ENCODE results near the gene MAP1A. TPM values are rescaled to one million over a fixed set of nuclear protein-coding genes. Genes with fewer than 3 reads are reported as not detected.
"Not testable (repeated sequence)": the region's sequence is repeated elsewhere in the genome, so short reads cannot be mapped to it uniquely, and the experiment has no call there.

The MAP1A gene
- polyA plus RNA-seq, 6 donors from 2014 or later: 0.03 to 0.29 (median 0.05) TPM; not detected in 3

DNA sequence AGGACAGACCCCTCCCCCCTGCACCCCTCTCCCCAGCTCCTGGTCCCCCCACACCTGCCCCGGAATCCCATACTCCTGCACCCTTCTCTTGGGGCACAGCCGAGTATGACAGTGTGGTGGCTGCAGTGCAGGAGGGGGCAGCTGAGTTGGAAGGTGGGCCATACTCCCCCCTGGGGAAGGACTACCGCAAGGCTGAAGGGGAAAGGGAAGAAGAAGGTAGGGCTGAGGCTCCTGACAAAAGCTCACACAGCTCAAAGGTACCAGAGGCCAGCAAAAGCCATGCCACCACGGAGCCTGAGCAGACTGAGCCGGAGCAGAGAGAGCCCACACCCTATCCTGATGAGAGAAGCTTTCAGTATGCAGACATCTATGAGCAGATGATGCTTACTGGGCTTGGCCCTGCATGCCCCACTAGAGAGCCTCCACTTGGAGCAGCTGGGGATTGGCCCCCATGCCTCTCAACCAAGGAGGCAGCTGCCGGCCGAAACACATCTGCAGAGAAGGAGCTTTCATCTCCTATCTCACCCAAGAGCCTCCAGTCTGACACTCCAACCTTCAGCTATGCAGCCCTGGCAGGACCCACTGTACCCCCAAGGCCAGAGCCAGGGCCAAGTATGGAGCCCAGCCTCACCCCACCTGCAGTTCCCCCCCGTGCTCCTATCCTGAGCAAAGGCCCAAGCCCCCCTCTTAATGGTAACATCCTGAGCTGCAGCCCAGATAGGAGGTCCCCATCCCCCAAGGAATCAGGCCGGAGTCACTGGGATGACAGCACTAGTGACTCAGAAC is 9.8 kb downstream of the MAP1A start:
- ATAC-seq (ENCODE audit: low read depth in 2 of 2) (no peak), DNase-seq (no peak)
- no peak overlapping the region for H3K4me3 Mint-ChIP-seq
- H3K27ac Mint-ChIP-seq: no peak overlapping the region
- peaks cover 0 to 3% (median 3%) of the 10 kb centered on the region in 3 donors for H3K4me1 Mint-ChIP-seq
- peaks cover 0 to 6% (median 0%) of the 10 kb centered on the region in 3 donors for H3K27me3 Mint-ChIP-seq
- no peaks in the 10 kb centered on the region for H3K9me3 Mint-ChIP-seq
- H3K36me3 Mint-ChIP-seq: no peaks in the 10 kb centered on the region

- peaks cover 0 to 3% (median 3%) of the 10 kb centered on the region in 3 donors for H3K4me1 Mint-ChIP-seq
- no peak for DNase-seq
- H3K27ac Mint-ChIP-seq: peak overlapping the region in 1 of 6 donors; percentile 68
- H3K4me3 Mint-ChIP-seq: no peak overlapping the region
- H3K27me3 Mint-ChIP-seq: peaks cover 0 to 3% (median 0%) of the 10 kb centered on the region in 3 donors
- no peak for ATAC-seq (ENCODE audit: low read depth in 2 of 2)
- H3K36me3 Mint-ChIP-seq: no peaks in the 10 kb centered on the region
- no peaks in the 10 kb centered on the region for H3K9me3 Mint-ChIP-seq
Observed at GRCh38 chr15:43527802-43528541, 10.6 kb downstream of the MAP1A start.

DNA sequence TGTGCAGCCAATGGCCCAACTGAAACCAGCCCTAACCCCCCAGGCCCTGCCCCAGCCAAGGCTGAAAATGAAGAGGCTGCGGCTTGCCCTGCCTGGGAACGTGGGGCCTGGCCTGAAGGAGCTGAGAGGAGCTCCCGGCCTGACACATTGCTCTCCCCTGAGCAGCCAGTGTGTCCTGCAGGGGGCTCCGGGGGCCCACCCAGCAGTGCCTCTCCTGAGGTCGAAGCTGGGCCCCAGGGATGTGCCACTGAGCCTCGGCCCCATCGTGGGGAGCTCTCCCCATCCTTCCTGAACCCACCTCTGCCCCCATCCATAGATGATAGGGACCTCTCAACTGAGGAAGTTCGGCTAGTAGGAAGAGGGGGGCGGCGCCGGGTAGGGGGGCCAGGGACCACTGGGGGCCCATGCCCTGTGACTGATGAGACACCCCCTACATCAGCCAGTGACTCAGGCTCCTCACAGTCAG is 11.2 kb downstream of the MAP1A start:
- Mint-ChIP-seq H3K9me3 (no peaks in the 10 kb centered on the region), H3K4me3 (no peak overlapping the region), H3K36me3 (no peaks in the 10 kb centered on the region), H3K27ac (no peak overlapping the region), H3K27me3 (no peaks in the 10 kb centered on the region), H3K4me1 (peaks cover 0 to 3% (median 3%) of the 10 kb centered on the region in 3 donors)
- no peak for DNase-seq
- no peak for ATAC-seq (ENCODE audit: low read depth in 2 of 2)

DNA sequence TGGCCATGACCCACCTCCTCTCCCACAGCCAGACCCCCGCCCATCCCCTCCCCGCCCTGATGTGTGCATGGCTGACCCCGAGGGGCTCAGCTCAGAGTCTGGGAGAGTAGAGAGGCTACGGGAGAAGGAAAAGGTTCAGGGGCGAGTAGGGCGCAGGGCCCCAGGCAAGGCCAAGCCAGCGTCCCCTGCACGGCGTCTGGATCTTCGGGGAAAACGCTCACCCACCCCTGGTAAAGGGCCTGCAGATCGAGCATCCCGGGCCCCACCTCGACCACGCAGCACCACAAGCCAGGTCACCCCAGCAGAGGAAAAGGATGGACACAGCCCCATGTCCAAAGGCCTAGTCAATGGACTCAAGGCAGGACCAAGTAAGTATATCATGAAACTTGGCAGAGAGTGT is 11.7 kb downstream of the MAP1A start:
- Mint-ChIP-seq H3K27me3 (no peaks in the 10 kb centered on the region), H3K4me3 (no peak overlapping the region), H3K27ac (peak overlapping the region in 1 of 6 donors; percentile 56), H3K4me1 (peaks cover 0 to 3% (median 3%) of the 10 kb centered on the region in 3 donors), H3K36me3 (no peaks in the 10 kb centered on the region), H3K9me3 (no peaks in the 10 kb centered on the region)
- DNase-seq: no peak
- ATAC-seq (ENCODE audit: low read depth in 2 of 2): no peak

DNA sequence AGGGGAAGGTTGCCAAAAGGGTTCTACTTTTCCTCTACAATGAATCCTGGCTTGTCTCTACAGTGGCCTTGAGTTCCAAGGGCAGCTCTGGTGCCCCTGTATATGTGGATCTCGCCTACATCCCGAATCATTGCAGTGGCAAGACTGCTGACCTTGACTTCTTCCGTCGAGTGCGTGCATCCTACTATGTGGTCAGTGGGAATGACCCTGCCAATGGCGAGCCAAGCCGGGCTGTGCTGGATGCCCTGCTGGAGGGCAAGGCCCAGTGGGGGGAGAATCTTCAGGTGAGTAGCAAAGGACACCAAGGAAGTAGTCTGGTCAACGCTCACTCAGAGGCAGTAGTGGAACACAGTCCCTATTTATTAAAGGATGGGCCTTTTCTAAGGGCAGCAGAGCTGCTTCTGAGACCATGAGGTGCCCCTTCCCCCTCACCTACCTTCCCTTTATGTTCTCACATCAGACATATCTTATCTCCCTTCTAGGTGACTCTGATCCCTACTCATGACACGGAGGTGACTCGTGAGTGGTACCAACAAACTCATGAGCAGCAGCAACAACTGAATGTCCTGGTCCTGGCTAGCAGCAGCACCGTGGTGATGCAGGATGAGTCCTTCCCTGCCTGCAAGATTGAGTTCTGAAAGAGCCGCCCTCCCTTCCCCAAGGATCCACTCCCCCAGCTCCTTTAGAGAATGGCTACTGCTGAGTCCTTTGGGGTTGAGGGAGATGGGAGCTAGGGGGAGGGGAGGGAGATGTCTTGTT is 12.4 kb downstream of the MAP1A start:
- Mint-ChIP-seq H3K27me3 (no peaks in the 10 kb centered on the region), H3K4me3 (no peak overlapping the region), H3K27ac (peak overlapping the region in 2 of 6 donors; percentile 43 to 60), H3K9me3 (no peaks in the 10 kb centered on the region), H3K4me1 (peaks cover 0 to 3% (median 3%) of the 10 kb centered on the region in 3 donors), H3K36me3 (peaks cover 0 to under 1% of the 10 kb centered on the region in 2 donors)
- no peak for ATAC-seq (ENCODE audit: low read depth in 2 of 2)
- DNase-seq: no peak

DNA sequence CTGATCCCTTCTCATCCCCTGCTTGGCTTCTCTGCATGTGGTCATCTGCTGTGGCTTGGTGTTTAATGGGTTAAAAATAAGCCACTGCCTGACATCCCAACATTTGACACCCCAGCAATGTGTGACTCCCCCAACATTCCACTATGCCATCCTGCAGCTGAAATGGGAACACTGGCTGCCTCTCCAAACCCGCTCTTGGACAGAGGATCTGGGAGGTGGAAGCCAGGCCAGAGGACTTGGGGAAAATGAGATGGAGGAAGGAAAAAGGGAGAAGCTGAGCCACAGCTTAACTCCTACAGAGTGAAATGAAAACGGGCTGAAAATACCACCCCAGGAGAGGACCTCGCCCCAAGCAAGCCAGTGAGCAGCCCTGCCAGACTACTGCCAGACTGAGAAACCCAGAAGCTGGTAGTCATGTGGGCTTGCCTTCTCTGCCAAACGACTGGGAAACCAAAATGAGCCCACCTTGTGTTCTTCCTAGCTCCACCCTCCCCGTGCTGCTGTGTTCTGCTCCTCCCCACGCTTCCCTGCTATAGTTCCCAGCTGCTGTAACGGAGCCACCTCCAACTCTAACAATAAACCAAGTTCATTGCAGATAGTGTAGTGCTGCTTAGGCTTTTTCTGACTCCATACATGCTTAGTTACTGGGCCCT is 13.7 kb downstream of the MAP1A start:
- Mint-ChIP-seq H3K4me1 (peaks cover 0 to 4% (median 0%) of the 10 kb centered on the region in 3 donors), H3K36me3 (peaks cover 4 to 5% of the 10 kb centered on the region in 2 donors), H3K27me3 (no peaks in the 10 kb centered on the region), H3K4me3 (no peak overlapping the region), H3K9me3 (no peaks in the 10 kb centered on the region), H3K27ac (peak overlapping the region in 3 of 6 donors; percentile 43 to 87 (median 60))
- no peak for DNase-seq
- ATAC-seq (ENCODE audit: low read depth in 2 of 2): no peak

- not testable (repeated sequence) for H3K4me3 Mint-ChIP-seq; ATAC-seq (ENCODE audit: low read depth in 2 of 2); H3K27ac Mint-ChIP-seq; H3K27me3 Mint-ChIP-seq; DNase-seq; H3K4me1 Mint-ChIP-seq; H3K36me3 Mint-ChIP-seq; H3K9me3 Mint-ChIP-seq
Observed at GRCh38 chr15:43532826-43533225, 15.4 kb downstream of the MAP1A start.

GRCh38 chr15:43534897-43535296 is 17.5 kb downstream of the MAP1A start:
- H3K27me3 Mint-ChIP-seq: no peaks in the 10 kb centered on the region
- peaks cover 0 to 4% (median 0%) of the 10 kb centered on the region in 3 donors for H3K4me1 Mint-ChIP-seq
- DNase-seq (no peak), ATAC-seq (ENCODE audit: low read depth in 2 of 2) (no peak)
- H3K4me3 Mint-ChIP-seq: no peak overlapping the region
- H3K9me3 Mint-ChIP-seq: no peaks in the 10 kb centered on the region
- peaks cover 4 to 5% of the 10 kb centered on the region in 2 donors for H3K36me3 Mint-ChIP-seq
- H3K27ac Mint-ChIP-seq: no peak overlapping the region

- no peak for DNase-seq
- Mint-ChIP-seq H3K27me3 (no peaks in the 10 kb centered on the region), H3K9me3 (no peaks in the 10 kb centered on the region), H3K4me3 (no peak overlapping the region), H3K27ac (no peak overlapping the region), H3K4me1 (peaks cover 0 to 4% (median 0%) of the 10 kb centered on the region in 3 donors), H3K36me3 (peaks cover 4 to 5% of the 10 kb centered on the region in 2 donors)
- no peak for ATAC-seq (ENCODE audit: low read depth in 2 of 2)
Observed at GRCh38 chr15:43538091-43538490, 20.7 kb downstream of the MAP1A start.

DNA sequence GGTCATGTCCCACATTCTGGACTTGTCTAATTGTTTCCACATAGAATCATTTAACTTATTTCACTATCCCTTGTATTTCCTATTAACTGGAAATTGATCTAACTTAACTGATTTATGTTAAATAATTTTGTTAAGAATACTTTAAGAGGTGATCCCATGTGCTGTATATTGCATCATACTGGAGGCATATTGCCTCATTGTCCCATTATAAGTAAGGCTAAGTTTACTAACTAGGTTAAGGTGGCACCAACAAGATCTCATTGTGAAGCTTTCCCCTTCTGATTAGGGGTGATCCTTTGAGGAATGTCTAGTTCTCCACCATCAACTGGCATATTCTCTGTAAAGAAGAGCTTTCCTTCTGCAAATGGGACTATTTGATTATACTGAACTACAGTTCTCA is 24.4 kb downstream of the MAP1A start:
- Mint-ChIP-seq H3K4me3 (no peak overlapping the region), H3K9me3 (no peaks in the 10 kb centered on the region), H3K36me3 (no peaks in the 10 kb centered on the region), H3K27me3 (no peaks in the 10 kb centered on the region), H3K4me1 (no peaks in the 10 kb centered on the region), H3K27ac (no peak overlapping the region)
- DNase-seq: no peak
- ATAC-seq (ENCODE audit: low read depth in 2 of 2): no peak

GRCh38 chr15:43544266-43544665 is 26.9 kb downstream of the MAP1A start:
- Mint-ChIP-seq H3K4me3 (no peak overlapping the region), H3K36me3 (peaks cover 0 to 6% of the 10 kb centered on the region in 2 donors), H3K4me1 (no peaks in the 10 kb centered on the region), H3K9me3 (peaks cover 0 to 8% (median 0%) of the 10 kb centered on the region in 7 donors), H3K27me3 (no peaks in the 10 kb centered on the region), H3K27ac (no peak overlapping the region)
- ATAC-seq (ENCODE audit: low read depth in 2 of 2): no peak
- no peak for DNase-seq

DNA sequence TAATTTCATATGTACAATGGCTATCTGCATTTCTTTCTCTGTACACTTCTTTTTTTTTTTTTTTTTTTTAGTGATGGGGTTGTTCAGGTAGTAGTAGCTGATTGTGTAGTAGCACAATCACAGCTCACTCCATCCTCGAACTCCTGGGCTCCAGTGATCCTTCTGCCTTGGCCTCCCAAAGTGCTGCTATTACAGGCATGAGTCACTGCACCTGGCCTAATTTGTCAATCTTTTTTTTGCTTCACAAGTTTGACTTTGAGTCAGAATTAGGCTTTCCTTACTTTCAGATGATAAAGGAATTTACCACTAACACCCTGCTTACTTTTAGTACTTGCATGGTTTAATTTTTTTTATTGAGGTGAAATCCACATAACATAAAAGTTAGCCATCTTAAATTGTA is 28.0 kb downstream of the MAP1A start:
- DNase-seq (no peak), ATAC-seq (ENCODE audit: low read depth in 2 of 2) (no peak)
- H3K27ac Mint-ChIP-seq: no peak overlapping the region
- no peak overlapping the region for H3K4me3 Mint-ChIP-seq
- no peaks in the 10 kb centered on the region for H3K27me3 Mint-ChIP-seq
- peaks cover 0 to 6% of the 10 kb centered on the region in 2 donors for H3K36me3 Mint-ChIP-seq
- H3K9me3 Mint-ChIP-seq: peaks cover 0 to 8% (median 0%) of the 10 kb centered on the region in 7 donors
- no peaks in the 10 kb centered on the region for H3K4me1 Mint-ChIP-seq

DNA sequence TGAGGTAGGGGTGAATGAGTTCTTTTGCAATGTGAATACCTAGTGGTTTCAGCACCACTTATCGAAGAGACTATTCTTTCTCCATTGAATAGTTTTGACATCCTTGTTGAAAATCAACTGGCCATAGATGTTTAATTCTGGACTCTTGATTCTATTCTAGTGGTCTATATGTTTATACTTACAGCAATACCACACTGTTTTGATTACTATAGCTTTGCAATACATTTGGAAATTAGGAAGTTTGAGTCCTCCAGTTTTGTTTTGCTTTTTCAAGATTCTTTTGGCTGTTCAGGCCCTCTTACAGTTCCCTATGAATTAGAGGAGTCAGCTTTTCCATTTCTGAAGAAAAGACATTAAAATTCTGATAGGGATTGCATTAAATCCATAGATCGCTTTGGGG is 30.1 kb downstream of the MAP1A start:
- no peak for ATAC-seq (ENCODE audit: low read depth in 2 of 2)
- H3K27me3 Mint-ChIP-seq: no peaks in the 10 kb centered on the region
- no peak for DNase-seq
- no peaks in the 10 kb centered on the region for H3K4me1 Mint-ChIP-seq
- peaks cover 0 to 16% of the 10 kb centered on the region in 2 donors for H3K36me3 Mint-ChIP-seq
- no peak overlapping the region for H3K27ac Mint-ChIP-seq
- no peak overlapping the region for H3K4me3 Mint-ChIP-seq
- peaks cover 0 to 8% (median 0%) of the 10 kb centered on the region in 7 donors for H3K9me3 Mint-ChIP-seq

Data from naive B cell (primary cell).